HepG2 (cell line): ENCODE results near the gene HUNK. TPM values are rescaled to one million over a fixed set of nuclear protein-coding genes. Genes with fewer than 3 reads are reported as not detected.

Experiments used
- ATAC-seq: fragments of 200-7000 bp; cut with Tn5 transposase; 3 replicates; pipeline ENCODE4 v1.9.1; 2020; ENCODE audit warnings: mild to moderate bottlenecking, moderate library complexity
- BruUV-seq: library from RNA; stranded (reverse); fragments of 400-500 nt; replicated peaks from 2 replicates; lab custom pipeline; 2021; lab: Mats Ljungman, UMichigan
- CTCF ChIA-PET: fragments of 300-600 bp; formaldehyde crosslinking; extraction: SDS; loops from one replicate; lab custom pipeline; 2021; ENCODE audit warnings: low total read pairs, inconsistent platforms, low intra/inter-chr PET ratio; lab: Yijun Ruan, JAX
- POLR2A ChIA-PET: fragments of 350-600 bp; sonication (Branson Sonifier 250); formaldehyde crosslinking; loops from one replicate; lab custom pipeline; 2020; ENCODE audit warnings: antibody characterized with exemption, inconsistent platforms; lab: Yijun Ruan, JAX
- DNase-seq: peaks from one replicate; pipeline ENCODE4 v3.0.0-alpha.2; 2015; ENCODE audit warnings: low spot score
- FAIRE-seq: peaks from 3 replicates; lab custom pipeline; 2011; peaks lifted over from hg19 to GRCh38; lab: Jason Lieb, UNC
- H2AFZ ChIP-seq: one replicate; pipeline ENCODE4 v1.6.1; 2011; ENCODE audit warnings: low read length, inconsistent platforms
- H3K27ac ChIP-seq: fragments of 300-600 bp; 3 replicates; pipeline ENCODE4 v1.8.0; 2011; ENCODE audit warnings: mixed run types, mild to moderate bottlenecking, mixed read lengths, low read length, inconsistent platforms; ENCODE audit not compliant: insufficient read depth; ENCODE audit errors: extremely low read length
- H3K27me3 ChIP-seq, 2 experiments: fragments of 200-600 bp in 1 of 2; 2 replicates in 1 of 2; 3 replicates in 1 of 2; pipeline versions ENCODE4 v1.6.0 to v1.8.0; 2011; ENCODE audit warnings: low read length in 2 of 2, mild to moderate bottlenecking in 2 of 2, moderate library complexity in 2 of 2, inconsistent platforms in 1 of 2; ENCODE audit not compliant: insufficient read depth in 2 of 2, control insufficient read depth in 1 of 2
- H3K36me3 ChIP-seq, 2 experiments: fragments of 200-600 bp in 1 of 2; replicated peaks in 1 of 2; 2 replicates in 1 of 2; 3 replicates in 1 of 2; pipeline versions ENCODE4 v1.5.1 to v1.8.0; 2011; ENCODE audit warnings: low read length in 2 of 2, inconsistent platforms in 1 of 2; ENCODE audit not compliant: insufficient read depth in 2 of 2, control insufficient read depth in 1 of 2
- H3K4me1 ChIP-seq: 2 replicates; pipeline ENCODE4 v1.5.1; 2012; ENCODE audit warnings: low read length, inconsistent platforms; ENCODE audit not compliant: insufficient read depth
- H3K4me2 ChIP-seq: 2 replicates; pipeline ENCODE4 v1.6.0; 2011; ENCODE audit warnings: low read depth, low read length, inconsistent platforms
- H3K4me3 ChIP-seq, 3 experiments: fragments of 200-600 bp in 1 of 3; sonication (generic), shearing (Covaris generic) in 1 of 3; replicated peaks in 1 of 3; 2 replicates each; pipeline ENCODE4 v1.5.1; 2011 to 2016; ENCODE audit warnings: low read length in 3 of 3, inconsistent platforms in 2 of 3, low read depth in 2 of 3, mild to moderate bottlenecking in 2 of 3, control low read depth in 1 of 3, mixed read lengths in 1 of 3; ENCODE audit not compliant: insufficient read depth in 1 of 3
- H3K79me2 ChIP-seq: one replicate; pipeline ENCODE4 v1.6.1; 2011; ENCODE audit warnings: low read length, inconsistent platforms; ENCODE audit not compliant: insufficient read depth
- H3K9ac ChIP-seq: 2 replicates; pipeline ENCODE4 v1.6.0; 2011; ENCODE audit warnings: mild to moderate bottlenecking, low read depth, low read length, inconsistent platforms; ENCODE audit not compliant: insufficient read depth
- H3K9me3 ChIP-seq: 2 replicates; pipeline ENCODE4 v1.5.1; 2012; ENCODE audit warnings: mild to moderate bottlenecking, low read length
- H4K20me1 ChIP-seq: 2 replicates; pipeline ENCODE4 v1.6.0; 2011; ENCODE audit warnings: inconsistent platforms, mild to moderate bottlenecking, low read length, moderate library complexity; ENCODE audit not compliant: insufficient read depth
- AHR ChIP-seq: IDR thresholded peaks from 2 replicates; pipeline ENCODE4 v1.6.1; 2018; ENCODE audit warnings: missing genetic modification reagents, missing compliant biosample characterization
- BCL3 ChIP-seq: sonication (generic); formaldehyde crosslinking; IDR thresholded peaks from 2 replicates; pipeline ENCODE4 v1.5.1; 2020; ENCODE audit warnings: mild to moderate bottlenecking, missing genetic modification reagents, moderate library complexity
- DZIP1 ChIP-seq: sonication (generic); formaldehyde crosslinking; IDR thresholded peaks from 2 replicates; pipeline ENCODE4 v1.5.0; 2020; ENCODE audit warnings: mild to moderate bottlenecking, missing genetic modification reagents
- FOXK1 ChIP-seq: sonication (generic); formaldehyde crosslinking; IDR thresholded peaks from 2 replicates; pipeline ENCODE4 v1.4.0; 2020; ENCODE audit warnings: low read depth, missing genetic modification reagents, borderline replicate concordance
- HNRNPL ChIP-seq: fragments of 200-400 bp; formaldehyde crosslinking; IDR thresholded peaks from 2 replicates; pipeline ENCODE4 v1.6.1; 2017; ENCODE audit warnings: mild to moderate bottlenecking, low read depth, low read length
- RBFOX2 ChIP-seq: fragments of 200-400 bp; formaldehyde crosslinking; IDR thresholded peaks from 2 replicates; pipeline ENCODE4 v1.6.1; 2017; ENCODE audit warnings: low read depth, mild to moderate bottlenecking, low read length
- ZNF430 ChIP-seq: sonication (generic); formaldehyde crosslinking; IDR thresholded peaks from 2 replicates; pipeline ENCODE4 v1.9.0; 2021; ENCODE audit warnings: mild to moderate bottlenecking, missing genetic modification reagents
- ZNF460 ChIP-seq: sonication (generic); formaldehyde crosslinking; IDR thresholded peaks from 2 replicates; pipeline ENCODE4 v1.5.1; 2020; ENCODE audit warnings: missing genetic modification reagents, mild to moderate bottlenecking, borderline replicate concordance
- ZNF687 ChIP-seq: sonication (generic); formaldehyde crosslinking; IDR thresholded peaks from 2 replicates; pipeline ENCODE4 v1.5.1; 2020; ENCODE audit warnings: mild to moderate bottlenecking, missing genetic modification reagents, moderate library complexity
- ZUFSP ChIP-seq: sonication (generic); formaldehyde crosslinking; IDR thresholded peaks from 2 replicates; pipeline ENCODE4 v1.9.0; 2021; ENCODE audit warnings: missing genetic modification reagents, mild to moderate bottlenecking, borderline replicate concordance
- WGBS: methylation state at CpG from one replicate; pipeline ENCODE4 v1.1.6; 2017; ENCODE audit warnings: low lambda C conversion rate; 5-methylcytosine and 5-hydroxymethylcytosine counted together
- in situ Hi-C: cut with HindIII; loops from 2 replicates; pipeline ENCODE4 v1.10.0; 2017; ENCODE audit warnings: low pct_unique_long_range_greater_than_20kb; ENCODE audit not compliant: extremely low pct_ligation_motif_present
- intact Hi-C: fragments of 100-400 bp; cut with micrococcal nuclease; formaldehyde crosslinking; loops from one replicate; pipeline ENCODE4 v1.10.0; 2022; ENCODE audit not compliant: unreplicated experiment
- polyA plus RNA-seq, 8 experiments: library from polyadenylated mRNA; depleted of rRNA in 3 of 8; stranded (reverse) in 7 of 8; unstranded in 1 of 8; fragments of >200 nt; fragmentation: Illumina TruSeq in 4 of 8; extraction: Trizol in 4 of 8; gene quantifications; 2 replicates each; pipeline versions ENCODE4 v1.2.1 to v1.2.3, GENCODE V29; 2011 to 2016; ENCODE audit warnings: low read depth in 4 of 8, missing spikeins in 1 of 8, mixed read lengths in 1 of 8; ENCODE audit not compliant: insufficient read depth in 1 of 8
- total RNA-seq, 5 experiments: library from RNA; depleted of rRNA; stranded (reverse); fragments of >200 nt; fragmentation: Illumina TruSeq; extraction: Trizol; gene quantifications; 2 replicates each; pipeline ENCODE4 v1.2.3, GENCODE V29; 2016; ENCODE audit warnings: low read depth in 1 of 5

The HUNK gene
- total and polyA plus RNA-seq, 2 of the 13 experiments (the other 11 are each of a cell fraction or from before 2014, with no cell fraction given) = 1.8 to 1.9 TPM

- TF ChIP-seq ZNF460 (CRISPR knock-in tag) (no peak), ZNF430 (CRISPR knock-in tag) (no peak)
Observed at GRCh38 chr21:31993826-31994825, 121.3 kb downstream of the HUNK start (continued).

- Histone ChIP-seq H3K79me2 (no peaks in the 10 kb centered on the region), H3K9ac (no peak overlapping the region), H3K36me3 (peaks cover 3 to 24% of the 10 kb centered on the region in 2 experiments; a peak in 3 of 5 replicates), H3K4me1 (peaks cover 15% of the 10 kb centered on the region), H3K9me3 (no peaks in the 10 kb centered on the region), H3K4me3 (no peak overlapping the region), H3K27ac (no peak overlapping the region), H2AFZ (no peak overlapping the region), H3K4me2 (no peak overlapping the region), H3K27me3 (no peaks in the 10 kb centered on the region), H4K20me1 (no peaks in the 10 kb centered on the region)
- in situ Hi-C loops = loop anchor here (25.0 kb wide), 1 partner anchor 265 kb away; no protein-coding TSS in a partner anchor
- no peak for DNase-seq
- FAIRE-seq = no peak
- ChIA-PET CTCF (no interaction called here), POLR2A (no interaction called here)
- no peak for ATAC-seq
- intact Hi-C loops = no loop called here
- WGBS = 81% methylated on average over 4 of the region's 4 CpGs
- BruUV-seq = no TSS peak
- TF ChIP-seq ZNF687 (CRISPR knock-in tag) (no peak), ZUFSP (CRISPR knock-in tag) (no peak), AHR (no peak), DZIP1 (CRISPR knock-in tag) (no peak), HNRNPL (no peak), FOXK1 (CRISPR knock-in tag) (no peak), BCL3 (CRISPR knock-in tag) (no peak), RBFOX2 (no peak)
Observed at GRCh38 chr21:31997191-31997590, 124.4 kb downstream of the HUNK start.
